HepG2 (cell line): ENCODE measurements around the gene TRNP1.

Experiments used
- AFF4 ChIP-seq: sonication (generic); formaldehyde crosslinking; IDR thresholded peaks from 2 replicates; pipeline ENCODE4 v1.4.0; 2020; ENCODE audit warnings: missing genetic modification reagents
- RAD21 ChIP-seq: fragments of 450-650 bp; formaldehyde crosslinking; IDR thresholded peaks from 2 replicates; pipeline ENCODE4 v1.5.0; 2020; ENCODE audit warnings: mild to moderate bottlenecking
- SRF ChIP-seq: IDR thresholded peaks from 2 replicates; pipeline ENCODE4 v1.6.1; 2011; ENCODE audit warnings: mild to moderate bottlenecking, low read depth, low read length, moderate library complexity
- ZFP36L1 ChIP-seq: sonication (generic); formaldehyde crosslinking; IDR thresholded peaks from 2 replicates; pipeline ENCODE4 v1.8.0; 2022; ENCODE audit warnings: mild to moderate bottlenecking, missing genetic modification reagents, moderate library complexity
- ZNF878 ChIP-seq: sonication (generic); formaldehyde crosslinking; IDR thresholded peaks from 2 replicates; pipeline ENCODE4 v1.8.1; 2023; ENCODE audit warnings: mild to moderate bottlenecking, missing genetic modification reagents, moderate library complexity

GRCh38 chr1:27025718-27026117, 32.2 kb downstream of the TRNP1 start:
- TF ChIP-seq ZFP36L1 (CRISPR knock-in tag) (no peak), RAD21 (no peak), AFF4 (CRISPR knock-in tag) (no peak), ZNF878 (no peak), SRF (no peak)
